DOHH2 (cell line): Measurements from ENCODE around the gene STN1.

Experiments used
- H3F3A ChIP-seq: fragments of 200-600 bp; sonication (generic), shearing (Covaris generic); 2 replicates; pipeline ENCODE4 v1.6.0; 2016; ENCODE audit warnings: antibody characterized with exemption, mild to moderate bottlenecking; ENCODE audit not compliant: control insufficient read depth, insufficient read depth
- H3K27ac ChIP-seq: fragments of 200-600 bp; sonication (generic); 2 replicates; pipeline ENCODE4 v1.5.1; 2014; ENCODE audit warnings: low read depth, mild to moderate bottlenecking, low read length, moderate library complexity
- H3K27me3 ChIP-seq: fragments of 200-600 bp; sonication (generic); 2 replicates; pipeline ENCODE4 v1.6.1; 2014; ENCODE audit warnings: mild to moderate bottlenecking, low read length, mixed read lengths; ENCODE audit not compliant: control insufficient read depth
- H3K36me3 ChIP-seq: fragments of 200-600 bp; sonication (generic); 2 replicates; pipeline ENCODE4 v1.6.1; 2014; ENCODE audit warnings: mild to moderate bottlenecking, low read length, moderate library complexity, mixed read lengths; ENCODE audit not compliant: control insufficient read depth
- H3K4me1 ChIP-seq: fragments of 200-600 bp; sonication (generic); 2 replicates; pipeline ENCODE4 v1.6.1; 2014; ENCODE audit warnings: mild to moderate bottlenecking, low read length, mixed read lengths; ENCODE audit not compliant: control insufficient read depth
- H3K4me2 ChIP-seq: fragments of 200-600 bp; sonication (generic); 2 replicates; pipeline ENCODE4 v1.6.0; 2014; ENCODE audit warnings: mild to moderate bottlenecking, low read length, moderate library complexity
- H3K4me3 ChIP-seq: fragments of 200-600 bp; sonication (generic); 2 replicates; pipeline ENCODE4 v1.5.1; 2014; ENCODE audit warnings: mild to moderate bottlenecking, low read length, mixed read lengths
- H3K79me2 ChIP-seq: fragments of 200-600 bp; sonication (generic); 2 replicates; pipeline ENCODE4 v1.6.1; 2014; ENCODE audit warnings: mild to moderate bottlenecking, low read length, mixed read lengths; ENCODE audit not compliant: control insufficient read depth
- H3K9me2 ChIP-seq: fragments of 200-600 bp; sonication (generic); replicated peaks from 2 replicates; pipeline ENCODE4 v1.6.1; 2014; ENCODE audit warnings: mild to moderate bottlenecking, low read length, mixed read lengths; ENCODE audit not compliant: control insufficient read depth
- H3K9me3 ChIP-seq: fragments of 200-600 bp; sonication (generic); 2 replicates; pipeline ENCODE4 v1.6.1; 2014; ENCODE audit warnings: antibody characterized with exemption, low read length, mixed read lengths; ENCODE audit not compliant: control insufficient read depth, insufficient read depth
- H4K20me1 ChIP-seq: fragments of 200-600 bp; sonication (generic); 2 replicates; pipeline ENCODE4 v1.6.0; 2014; ENCODE audit warnings: low read depth, mild to moderate bottlenecking, antibody characterized with exemption, low read length, moderate library complexity; ENCODE audit not compliant: control insufficient read depth, insufficient read depth
- EZH2phosphoT487 ChIP-seq: fragments of 200-600 bp; sonication (generic); IDR thresholded peaks from 2 replicates; pipeline ENCODE4 v1.6.1; 2017; ENCODE audit warnings: borderline replicate concordance, mild to moderate bottlenecking, antibody characterized with exemption, low read length, moderate library complexity, mixed read lengths
- TF ChIP-seq, protein P1 (sequence below): fragments of 200-600 bp; sonication (generic); IDR thresholded peaks from one replicate; pipeline ENCODE4 v1.5.1; 2014; ENCODE audit warnings: antibody characterized with exemption, mild to moderate bottlenecking, low read depth, low read length; ENCODE audit not compliant: poor library complexity, severe bottlenecking

STN1 gene

DNA sequence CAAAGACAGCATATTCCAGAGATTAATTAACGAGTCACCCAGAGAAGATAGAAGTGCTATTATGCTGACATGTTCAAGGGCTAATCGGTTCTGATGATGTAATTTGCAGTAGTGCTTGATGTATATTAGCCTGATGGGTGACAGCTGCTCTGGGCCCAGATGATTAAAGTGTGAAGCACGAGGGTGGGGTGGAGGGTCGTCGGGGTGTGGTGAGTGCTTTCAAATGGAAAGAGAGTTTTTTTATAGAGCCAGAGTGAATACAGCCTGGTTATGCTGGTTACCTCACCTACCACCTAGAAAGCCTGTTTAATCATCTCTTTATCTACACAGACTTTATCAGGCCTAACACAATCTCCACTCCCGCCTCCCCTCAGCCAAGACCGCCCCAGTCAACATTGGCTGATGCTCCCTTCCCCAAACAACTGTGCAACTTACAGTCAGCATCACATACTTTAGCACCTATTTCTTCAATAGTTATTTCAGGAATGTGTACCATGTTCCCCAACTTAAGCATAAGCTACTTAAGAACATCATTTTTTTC is 11.5 kb upstream of the STN1 start:
- H3K36me3 ChIP-seq, result no peaks in the 10 kb centered on the region
- TF ChIP-seq, protein P1, sequence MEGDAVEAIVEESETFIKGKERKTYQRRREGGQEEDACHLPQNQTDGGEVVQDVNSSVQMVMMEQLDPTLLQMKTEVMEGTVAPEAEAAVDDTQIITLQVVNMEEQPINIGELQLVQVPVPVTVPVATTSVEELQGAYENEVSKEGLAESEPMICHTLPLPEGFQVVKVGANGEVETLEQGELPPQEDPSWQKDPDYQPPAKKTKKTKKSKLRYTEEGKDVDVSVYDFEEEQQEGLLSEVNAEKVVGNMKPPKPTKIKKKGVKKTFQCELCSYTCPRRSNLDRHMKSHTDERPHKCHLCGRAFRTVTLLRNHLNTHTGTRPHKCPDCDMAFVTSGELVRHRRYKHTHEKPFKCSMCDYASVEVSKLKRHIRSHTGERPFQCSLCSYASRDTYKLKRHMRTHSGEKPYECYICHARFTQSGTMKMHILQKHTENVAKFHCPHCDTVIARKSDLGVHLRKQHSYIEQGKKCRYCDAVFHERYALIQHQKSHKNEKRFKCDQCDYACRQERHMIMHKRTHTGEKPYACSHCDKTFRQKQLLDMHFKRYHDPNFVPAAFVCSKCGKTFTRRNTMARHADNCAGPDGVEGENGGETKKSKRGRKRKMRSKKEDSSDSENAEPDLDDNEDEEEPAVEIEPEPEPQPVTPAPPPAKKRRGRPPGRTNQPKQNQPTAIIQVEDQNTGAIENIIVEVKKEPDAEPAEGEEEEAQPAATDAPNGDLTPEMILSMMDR, result no peak
- no peak for TF ChIP-seq EZH2phosphoT487
- H4K20me1 ChIP-seq, result no peaks in the 10 kb centered on the region
- no peaks in the 10 kb centered on the region for H3K9me3 ChIP-seq
- H3K4me1 ChIP-seq, result no peaks in the 10 kb centered on the region
- H3K79me2 ChIP-seq, result no peaks in the 10 kb centered on the region
- no peaks in the 10 kb centered on the region for H3K9me2 ChIP-seq
- H3K27ac ChIP-seq, result no peak overlapping the region
- no peak overlapping the region for H3K4me3 ChIP-seq
- no peaks in the 10 kb centered on the region for H3F3A ChIP-seq
- H3K27me3 ChIP-seq, result no peaks in the 10 kb centered on the region; the same call in 1 of the 2 replicates
- H3K4me2 ChIP-seq, result no peak overlapping the region

- Histone ChIP-seq H3K79me2 (no peaks in the 10 kb centered on the region), H4K20me1 (no peaks in the 10 kb centered on the region), H3K4me1 (no peaks in the 10 kb centered on the region), H3K9me3 (no peaks in the 10 kb centered on the region), H3K4me2 (no peak overlapping the region), H3K9me2 (no peaks in the 10 kb centered on the region), H3K4me3 (no peak overlapping the region), H3F3A (no peaks in the 10 kb centered on the region), H3K27me3 (no peaks in the 10 kb centered on the region; the same call in 1 of the 2 replicates), H3K36me3 (no peaks in the 10 kb centered on the region), H3K27ac (no peak overlapping the region)
- TF ChIP-seq, protein P1, result no peak
- no peak for TF ChIP-seq EZH2phosphoT487
Observed at GRCh38 chr10:103928784-103929183, 10.8 kb upstream of the STN1 start.

DNA sequence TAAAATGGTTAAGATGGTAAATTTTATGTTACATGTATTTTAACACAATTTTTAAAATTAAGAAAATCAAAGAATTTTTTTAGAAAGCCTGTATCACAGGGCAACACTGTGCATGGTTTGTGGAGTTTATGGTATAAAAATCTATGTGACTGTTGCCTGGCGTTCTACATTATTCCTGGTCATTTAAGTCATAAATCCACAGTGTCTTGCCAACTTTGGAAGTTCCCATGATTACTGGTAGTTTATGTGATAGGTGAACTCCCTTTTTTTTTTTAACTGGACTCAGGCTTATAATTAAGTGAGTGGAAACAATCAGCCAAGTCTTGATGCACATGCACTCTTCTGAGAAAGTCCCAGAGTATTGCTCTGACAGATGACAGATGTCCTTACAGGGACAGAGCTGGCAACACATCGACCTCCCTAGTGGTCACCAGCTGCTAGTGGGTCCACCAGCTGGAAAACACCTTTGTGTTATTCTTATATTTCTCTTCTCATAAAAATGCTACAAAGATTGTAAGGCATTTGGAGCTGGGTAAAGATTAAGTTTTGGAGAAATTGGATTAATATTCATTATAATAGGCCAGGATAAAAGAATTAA is 8.8 kb upstream of the STN1 start:
- Histone ChIP-seq H3K9me2 (no peaks in the 10 kb centered on the region), H3K4me1 (peaks cover 1% of the 10 kb centered on the region), H3K27me3 (no peaks in the 10 kb centered on the region; the same call in 1 of the 2 replicates), H3K4me2 (no peak overlapping the region), H3K4me3 (no peak overlapping the region), H3K9me3 (no peaks in the 10 kb centered on the region), H3K36me3 (no peaks in the 10 kb centered on the region), H4K20me1 (no peaks in the 10 kb centered on the region), H3K27ac (no peak overlapping the region), H3K79me2 (no peaks in the 10 kb centered on the region), H3F3A (no peaks in the 10 kb centered on the region)
- no peak for TF ChIP-seq EZH2phosphoT487
- TF ChIP-seq, protein P1, result no peak
